ENCODE measurements around the gene CEP295NL. TPM values are rescaled to one million over a fixed set of nuclear protein-coding genes. Genes with fewer than 3 reads are reported as not detected.

The CEP295NL gene
- total RNA-seq, 1 donor from 2014 or later, result 7.3 TPM

GRCh38 chr17:78919861-78920450 lies 17.0 kb upstream of the CEP295NL start:
- DNase-seq (ENCODE audit: extremely low spot score, unreplicated experiment), result no peak
- Mint-ChIP-seq H3K27ac (ENCODE audit: unreplicated experiment) (peak overlapping the region; percentile 64), H3K4me1 (ENCODE audit: unreplicated experiment) (peaks cover 84% of the 10 kb centered on the region), H3K9me3 (ENCODE audit: unreplicated experiment) (no peaks in the 10 kb centered on the region), H3K4me3 (ENCODE audit: unreplicated experiment) (peak overlapping the region; percentile 44), H3K27me3 (ENCODE audit: unreplicated experiment) (no peaks in the 10 kb centered on the region), H3K36me3 (ENCODE audit: unreplicated experiment) (peaks cover 11% of the 10 kb centered on the region)
- TF ChIP-seq CTCF (IDR thresholded peaks at IDR 0.05), result no peak

DNA sequence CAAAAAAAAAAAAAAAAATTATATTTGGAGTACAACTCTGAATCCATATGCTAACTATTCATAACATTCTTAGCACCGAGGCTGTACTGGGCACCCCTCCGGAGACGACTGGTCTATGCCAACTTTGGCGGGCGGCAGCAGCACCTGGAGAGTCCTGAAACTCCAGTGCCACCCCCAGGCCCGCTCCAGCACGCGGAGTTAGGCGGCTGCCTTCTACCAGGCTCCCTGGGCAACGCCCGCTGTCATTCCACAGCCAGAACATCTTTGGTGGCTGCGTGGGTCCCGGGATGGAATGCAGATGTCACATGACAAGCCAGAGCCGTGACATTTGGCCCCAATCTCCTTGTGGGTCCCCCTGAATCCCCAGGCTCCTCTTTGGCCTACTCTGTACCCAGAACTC lies 16.0 kb upstream of the CEP295NL start:
- Mint-ChIP-seq H3K36me3 (ENCODE audit: unreplicated experiment) (peaks cover 11% of the 10 kb centered on the region), H3K4me1 (ENCODE audit: unreplicated experiment) (peaks cover 84% of the 10 kb centered on the region), H3K27ac (ENCODE audit: unreplicated experiment) (peak overlapping the region; percentile 86), H3K4me3 (ENCODE audit: unreplicated experiment) (no peak overlapping the region), H3K9me3 (ENCODE audit: unreplicated experiment) (no peaks in the 10 kb centered on the region), H3K27me3 (ENCODE audit: unreplicated experiment) (no peaks in the 10 kb centered on the region)
- no peak for TF ChIP-seq CTCF (IDR thresholded peaks at IDR 0.05)
- DNase-seq (ENCODE audit: extremely low spot score, unreplicated experiment), result no peak

GRCh38 chr17:78917451-78918275 lies 14.7 kb upstream of the CEP295NL start:
- Mint-ChIP-seq H3K27me3 (ENCODE audit: unreplicated experiment) (no peaks in the 10 kb centered on the region), H3K9me3 (ENCODE audit: unreplicated experiment) (no peaks in the 10 kb centered on the region), H3K4me3 (ENCODE audit: unreplicated experiment) (no peak overlapping the region), H3K36me3 (ENCODE audit: unreplicated experiment) (peaks cover 11% of the 10 kb centered on the region), H3K4me1 (ENCODE audit: unreplicated experiment) (peaks cover 79% of the 10 kb centered on the region), H3K27ac (ENCODE audit: unreplicated experiment) (peak overlapping the region; percentile 86)
- TF ChIP-seq CTCF (IDR thresholded peaks at IDR 0.05), result no peak
- DNase-seq (ENCODE audit: extremely low spot score, unreplicated experiment), result no peak

DNA sequence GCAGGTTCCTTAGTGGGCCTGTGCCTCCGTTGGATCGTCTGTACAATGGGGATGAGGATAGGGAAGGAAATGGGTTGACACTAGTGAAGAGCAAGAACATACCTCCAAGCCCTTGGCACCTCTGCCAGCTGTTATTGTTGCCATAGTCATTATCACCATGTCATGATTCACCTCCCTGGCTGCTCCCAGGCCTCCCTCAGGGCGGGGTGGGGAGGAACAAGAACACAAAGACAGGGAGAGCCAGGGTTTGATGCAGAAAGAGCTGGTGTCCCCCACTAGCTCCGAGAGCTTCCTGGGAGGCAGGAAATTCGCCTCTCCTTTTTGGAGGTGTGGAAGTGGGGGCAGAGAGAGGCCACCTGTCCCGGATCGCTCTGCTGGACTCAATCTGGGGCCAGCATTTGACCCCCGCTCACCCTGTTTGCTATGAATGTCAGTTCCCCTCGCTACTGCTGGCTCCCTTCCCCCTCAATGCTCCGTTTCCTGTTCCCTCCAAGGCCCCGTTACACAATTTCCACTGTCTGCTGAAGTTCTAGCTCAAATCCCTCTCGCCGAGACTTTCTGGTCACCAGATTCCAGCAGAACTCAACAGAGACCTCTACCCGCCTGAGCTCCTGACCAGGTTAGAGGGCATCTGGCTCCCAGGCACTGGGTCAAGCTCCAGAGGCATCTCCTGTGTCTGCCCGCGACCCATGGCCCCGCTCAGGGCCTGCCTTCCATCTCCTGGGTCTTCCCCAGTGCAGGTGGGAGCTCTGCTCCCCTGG lies 13.1 kb upstream of the CEP295NL start:
- Mint-ChIP-seq H3K36me3 (ENCODE audit: unreplicated experiment) (peaks cover 15% of the 10 kb centered on the region), H3K27me3 (ENCODE audit: unreplicated experiment) (no peaks in the 10 kb centered on the region), H3K4me1 (ENCODE audit: unreplicated experiment) (peaks cover 67% of the 10 kb centered on the region), H3K27ac (ENCODE audit: unreplicated experiment) (peak overlapping the region; percentile 77), H3K4me3 (ENCODE audit: unreplicated experiment) (no peak overlapping the region), H3K9me3 (ENCODE audit: unreplicated experiment) (no peaks in the 10 kb centered on the region)
- no peak for TF ChIP-seq CTCF (IDR thresholded peaks at IDR 0.05)
- no peak for DNase-seq (ENCODE audit: extremely low spot score, unreplicated experiment)

GRCh38 chr17:78913115-78913514 lies 10.1 kb upstream of the CEP295NL start:
- H3K36me3 Mint-ChIP-seq (ENCODE audit: unreplicated experiment), result peaks cover 20% of the 10 kb centered on the region
- DNase-seq (ENCODE audit: extremely low spot score, unreplicated experiment), result no peak
- no peak overlapping the region for H3K4me3 Mint-ChIP-seq (ENCODE audit: unreplicated experiment)
- TF ChIP-seq CTCF (IDR thresholded peaks at IDR 0.05), result no peak
- no peak overlapping the region for H3K27ac Mint-ChIP-seq (ENCODE audit: unreplicated experiment)
- H3K4me1 Mint-ChIP-seq (ENCODE audit: unreplicated experiment), result peaks cover 50% of the 10 kb centered on the region
- no peaks in the 10 kb centered on the region for H3K27me3 Mint-ChIP-seq (ENCODE audit: unreplicated experiment)
- H3K9me3 Mint-ChIP-seq (ENCODE audit: unreplicated experiment), result no peaks in the 10 kb centered on the region

Measured in osteocyte (in vitro differentiated cells).